IPS-18a (cell line): ENCODE results near the gene GIGYF2.

Experiments used
- H3K27ac ChIP-seq: one replicate; pipeline ENCODE4 v1.5.1; 2013; ENCODE audit warnings: low read length
- H3K27me3 ChIP-seq: one replicate; pipeline ENCODE4 v1.6.1; 2013; ENCODE audit warnings: mild to moderate bottlenecking, low read length; ENCODE audit not compliant: control insufficient read depth, insufficient read depth
- H3K36me3 ChIP-seq: one replicate; pipeline ENCODE4 v1.6.1; 2013; ENCODE audit warnings: low read depth, low read length; ENCODE audit not compliant: control insufficient read depth
- H3K4me1 ChIP-seq: one replicate; pipeline ENCODE4 v1.6.1; 2013; ENCODE audit warnings: low read depth, low read length; ENCODE audit not compliant: control insufficient read depth
- H3K4me3 ChIP-seq: one replicate; pipeline ENCODE4 v1.5.1; 2013; ENCODE audit warnings: low read length
- H3K9ac ChIP-seq: one replicate; pipeline ENCODE4 v1.6.1; 2013; ENCODE audit warnings: mild to moderate bottlenecking, low read length, moderate library complexity
- H3K9me3 ChIP-seq: one replicate; pipeline ENCODE4 v1.6.1; 2013; ENCODE audit warnings: low read depth, low read length; ENCODE audit not compliant: control insufficient read depth

GIGYF2 gene

DNA sequence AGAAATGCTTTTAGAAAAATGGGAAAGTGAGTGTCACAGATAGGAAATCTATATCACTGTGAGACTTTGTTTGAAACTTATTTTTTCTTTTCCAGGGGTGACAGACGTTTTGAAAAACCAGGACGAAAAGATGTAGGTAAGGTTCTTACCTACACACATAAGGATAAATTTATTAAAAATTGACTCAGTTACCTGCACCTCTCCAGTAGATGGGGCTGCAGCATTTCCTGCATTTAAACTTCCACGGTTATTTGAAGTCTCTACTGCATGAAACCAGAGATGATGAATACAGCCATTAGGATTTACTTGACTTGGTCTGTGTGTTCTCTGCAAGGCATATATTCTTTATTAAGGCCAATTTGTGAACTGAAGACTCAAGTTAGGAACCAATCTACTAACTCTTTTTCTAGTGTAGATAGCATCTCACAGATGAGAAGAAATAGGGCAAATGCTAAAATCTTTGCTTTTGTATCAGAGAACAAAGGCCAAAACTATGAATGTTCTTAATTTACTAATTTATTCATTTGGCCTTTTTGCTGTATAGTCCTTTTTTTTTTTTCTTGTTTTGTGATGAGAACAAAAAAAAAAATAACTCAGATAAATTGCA lies 64.3 kb downstream of the GIGYF2 start:
- Histone ChIP-seq H3K9me3 (no peaks in the 10 kb centered on the region), H3K4me3 (no peak overlapping the region), H3K27me3 (no peaks in the 10 kb centered on the region), H3K36me3 (peaks cover 46% of the 10 kb centered on the region), H3K27ac (no peak overlapping the region), H3K4me1 (no peaks in the 10 kb centered on the region), H3K9ac (no peak overlapping the region)

GRCh38 chr2:232767866-232768265 lies 70.7 kb downstream of the GIGYF2 start:
- Histone ChIP-seq H3K4me3 (no peak overlapping the region), H3K27me3 (no peaks in the 10 kb centered on the region), H3K9ac (no peak overlapping the region), H3K4me1 (no peaks in the 10 kb centered on the region), H3K27ac (no peak overlapping the region), H3K9me3 (no peaks in the 10 kb centered on the region), H3K36me3 (peaks cover 31% of the 10 kb centered on the region)

DNA sequence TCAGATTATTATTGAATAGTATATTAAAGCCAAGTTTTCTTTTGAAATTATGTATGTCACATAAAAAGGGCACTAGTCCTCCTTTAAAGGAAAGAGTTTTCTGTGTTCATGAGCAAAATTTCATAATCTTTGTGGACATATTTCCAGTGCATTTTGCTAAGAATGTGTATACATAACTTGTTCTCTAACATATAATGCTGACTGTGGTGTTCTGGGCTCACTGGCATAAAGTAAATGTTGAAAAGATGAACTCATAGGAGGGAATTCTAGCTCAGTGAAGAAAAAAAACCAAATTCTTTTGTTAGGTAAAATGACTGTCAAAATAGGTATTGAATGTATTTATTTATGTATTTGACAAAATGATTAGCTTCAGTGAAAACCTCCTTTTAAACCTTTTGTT lies 73.1 kb downstream of the GIGYF2 start:
- Histone ChIP-seq H3K9me3 (no peaks in the 10 kb centered on the region), H3K27ac (no peak overlapping the region), H3K4me1 (no peaks in the 10 kb centered on the region), H3K9ac (no peak overlapping the region), H3K36me3 (peaks cover 19% of the 10 kb centered on the region), H3K4me3 (no peak overlapping the region), H3K27me3 (no peaks in the 10 kb centered on the region)

GRCh38 chr2:232771870-232772269 lies 74.7 kb downstream of the GIGYF2 start:
- Histone ChIP-seq H3K4me1 (peaks cover 6% of the 10 kb centered on the region), H3K9ac (no peak overlapping the region), H3K4me3 (no peak overlapping the region), H3K36me3 (peaks cover 13% of the 10 kb centered on the region), H3K27me3 (no peaks in the 10 kb centered on the region), H3K9me3 (no peaks in the 10 kb centered on the region), H3K27ac (no peak overlapping the region)

GRCh38 chr2:232772531-232772930 lies 75.4 kb downstream of the GIGYF2 start:
- Histone ChIP-seq H3K36me3 (peaks cover 12% of the 10 kb centered on the region), H3K4me1 (peaks cover 6% of the 10 kb centered on the region), H3K27me3 (no peaks in the 10 kb centered on the region), H3K9ac (no peak overlapping the region), H3K9me3 (no peaks in the 10 kb centered on the region), H3K4me3 (no peak overlapping the region), H3K27ac (no peak overlapping the region)

DNA sequence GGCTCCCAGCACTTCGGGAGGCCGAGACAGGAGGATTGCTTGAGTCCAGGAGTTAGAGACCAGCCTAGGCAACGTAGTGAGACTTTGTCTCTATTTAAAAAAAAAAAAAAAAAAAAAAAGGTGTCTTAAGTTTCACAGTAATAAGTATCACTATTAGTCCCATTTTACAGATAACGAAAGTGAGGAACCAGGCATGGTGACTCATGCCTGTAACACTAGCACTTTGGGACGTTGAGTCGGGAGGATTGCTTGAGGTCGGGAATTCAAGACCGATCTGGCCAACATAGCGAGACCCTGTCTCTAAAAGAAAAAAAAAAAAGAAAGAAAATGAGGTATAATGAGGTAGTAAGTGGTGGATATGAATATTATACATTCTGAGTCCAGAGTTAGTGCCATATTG lies 76.7 kb downstream of the GIGYF2 start:
- H3K4me3 ChIP-seq: no peak overlapping the region
- no peaks in the 10 kb centered on the region for H3K27me3 ChIP-seq
- H3K4me1 ChIP-seq: peaks cover 6% of the 10 kb centered on the region
- no peaks in the 10 kb centered on the region for H3K9me3 ChIP-seq
- H3K9ac ChIP-seq: no peak overlapping the region
- peaks cover 8% of the 10 kb centered on the region for H3K36me3 ChIP-seq
- no peak overlapping the region for H3K27ac ChIP-seq

DNA sequence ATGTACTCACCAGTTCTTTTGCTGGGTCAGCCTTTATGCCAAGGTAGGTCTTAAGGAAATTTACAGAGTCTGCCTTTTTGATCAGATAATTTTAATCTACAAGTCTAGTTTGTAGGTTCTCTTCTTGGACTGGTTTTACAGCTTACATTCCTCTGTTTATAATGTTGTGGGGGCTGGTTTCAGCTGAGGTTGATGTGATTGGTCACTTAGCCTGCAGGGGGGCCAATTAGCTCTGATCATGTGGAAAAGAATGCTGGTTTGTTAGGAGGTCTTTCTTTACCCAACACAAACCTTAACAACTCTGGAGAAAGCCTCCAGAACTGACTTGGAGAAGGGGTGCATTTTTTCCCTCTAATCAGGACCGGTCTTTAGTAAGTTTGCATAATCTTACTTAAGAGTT lies 79.3 kb downstream of the GIGYF2 start, which contains the start of gene KCNJ13:
Gene KCNJ13 (minus strand): TSS at position 131 of the 400 bp plus-strand sequence. CDS start 5,203 bp downstream, outside the sequence.
- H3K4me1 ChIP-seq: peaks cover 6% of the 10 kb centered on the region
- no peak within 1 kb of the TSS for H3K27ac ChIP-seq
- H3K4me3 ChIP-seq: no peak within 1 kb of the TSS
- peaks cover 3% of the 10 kb centered on the region for H3K36me3 ChIP-seq
- H3K27me3 ChIP-seq: no peaks in the 10 kb centered on the region
- H3K9ac ChIP-seq: no peak within 1 kb of the TSS
- H3K9me3 ChIP-seq: no peaks in the 10 kb centered on the region

- H3K4me3 ChIP-seq: no peak overlapping the region
- H3K4me1 ChIP-seq: peaks cover 6% of the 10 kb centered on the region
- H3K9ac ChIP-seq: no peak overlapping the region
- peaks cover 3% of the 10 kb centered on the region for H3K36me3 ChIP-seq
- no peaks in the 10 kb centered on the region for H3K9me3 ChIP-seq
- no peaks in the 10 kb centered on the region for H3K27me3 ChIP-seq
- H3K27ac ChIP-seq: no peak overlapping the region
Observed at GRCh38 chr2:232777276-232777675, 80.1 kb downstream of the GIGYF2 start.

DNA sequence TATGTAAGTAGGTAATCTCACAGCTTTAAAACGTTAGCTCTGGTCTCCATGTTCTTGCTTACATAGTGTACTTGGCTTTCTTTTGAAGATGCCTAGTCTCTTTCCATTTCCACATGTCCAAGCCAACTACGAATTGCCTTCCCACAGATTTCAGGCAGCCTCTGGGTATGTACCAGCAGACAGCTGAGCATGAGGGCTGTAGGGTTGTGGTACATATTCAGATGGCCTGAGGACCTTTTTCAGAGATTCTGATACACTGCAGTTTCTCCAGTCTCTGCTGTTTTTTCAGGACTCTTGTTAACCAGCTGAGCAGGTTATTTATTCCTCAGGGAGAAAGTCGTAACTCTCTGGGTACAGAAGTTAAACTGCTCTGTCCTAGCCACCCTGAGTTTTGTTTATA lies 82.3 kb downstream of the GIGYF2 start:
- Histone ChIP-seq H3K4me1 (peaks cover 6% of the 10 kb centered on the region), H3K4me3 (no peak overlapping the region), H3K9ac (no peak overlapping the region), H3K36me3 (peaks cover 3% of the 10 kb centered on the region), H3K27me3 (no peaks in the 10 kb centered on the region), H3K27ac (no peak overlapping the region), H3K9me3 (no peaks in the 10 kb centered on the region)

GRCh38 chr2:232779934-232780333 lies 82.8 kb downstream of the GIGYF2 start:
- Histone ChIP-seq H3K4me3 (no peak overlapping the region), H3K36me3 (peaks cover 3% of the 10 kb centered on the region), H3K27ac (no peak overlapping the region), H3K4me1 (peaks cover 6% of the 10 kb centered on the region), H3K9me3 (no peaks in the 10 kb centered on the region), H3K27me3 (no peaks in the 10 kb centered on the region), H3K9ac (no peak overlapping the region)

- Histone ChIP-seq H3K27ac (no peak overlapping the region), H3K27me3 (no peaks in the 10 kb centered on the region), H3K4me3 (no peak overlapping the region), H3K36me3 (peaks cover 3% of the 10 kb centered on the region), H3K4me1 (peaks cover under 1% of the 10 kb centered on the region), H3K9me3 (no peaks in the 10 kb centered on the region), H3K9ac (no peak overlapping the region)
Observed at GRCh38 chr2:232781765-232782164, 84.6 kb downstream of the GIGYF2 start.

- Histone ChIP-seq H3K9me3 (no peaks in the 10 kb centered on the region), H3K36me3 (peaks cover 14% of the 10 kb centered on the region), H3K4me3 (no peak overlapping the region), H3K9ac (no peak overlapping the region), H3K27ac (no peak overlapping the region), H3K27me3 (no peaks in the 10 kb centered on the region), H3K4me1 (no peaks in the 10 kb centered on the region)
Observed at GRCh38 chr2:232783278-232783677, 86.1 kb downstream of the GIGYF2 start.
